HepG2 (cell line): Measurements from ENCODE around the gene CHMP5. TPM values are rescaled to one million over a fixed set of nuclear protein-coding genes. Genes with fewer than 3 reads are reported as not detected.

ENCODE experiments used
- CHCHD3 ChIP-seq: sonication (generic); formaldehyde crosslinking; IDR thresholded peaks from 2 replicates; pipeline ENCODE4 v1.8.0; 2022; ENCODE audit warnings: mild to moderate bottlenecking, missing genetic modification reagents, moderate library complexity
- CSRNP1 ChIP-seq: sonication (generic); formaldehyde crosslinking; IDR thresholded peaks from 2 replicates; pipeline ENCODE4 v1.8.1; 2023; ENCODE audit warnings: mild to moderate bottlenecking, missing genetic modification reagents
- DDIT3 ChIP-seq: sonication (generic); formaldehyde crosslinking; IDR thresholded peaks from 2 replicates; pipeline ENCODE4 v1.4.0; 2020; ENCODE audit warnings: mild to moderate bottlenecking, missing genetic modification reagents
- FOXK1 ChIP-seq: sonication (generic); formaldehyde crosslinking; IDR thresholded peaks from 2 replicates; pipeline ENCODE4 v1.4.0; 2020; ENCODE audit warnings: low read depth, missing genetic modification reagents, borderline replicate concordance
- GLI4 ChIP-seq: sonication (generic); formaldehyde crosslinking; IDR thresholded peaks from 2 replicates; pipeline ENCODE4 v1.5.1; 2020; ENCODE audit warnings: missing genetic modification reagents, mild to moderate bottlenecking, moderate library complexity, borderline replicate concordance
- GMEB2 ChIP-seq: IDR thresholded peaks from 2 replicates; pipeline ENCODE4 v1.6.1; 2016; ENCODE audit warnings: missing biosample characterization, missing genetic modification reagents, low read depth
- HCFC1 ChIP-seq: fragments of 150-350 bp; IDR thresholded peaks from 2 replicates; pipeline ENCODE4 v1.6.1; 2014; ENCODE audit warnings: low read depth, low read length
- IRX3 ChIP-seq: sonication (generic); formaldehyde crosslinking; IDR thresholded peaks from 2 replicates; pipeline ENCODE4 v1.8.1; 2023; ENCODE audit warnings: mild to moderate bottlenecking, low read depth, missing genetic modification reagents, borderline replicate concordance
- KDM3A ChIP-seq: IDR thresholded peaks from 2 replicates; pipeline ENCODE4 v1.6.1; 2018; ENCODE audit warnings: low read depth, missing compliant biosample characterization
- MAZ ChIP-seq, 2 experiments: sonication (generic) in 1 of 2; formaldehyde crosslinking in 1 of 2; IDR thresholded peaks; 2 replicates each; pipeline versions ENCODE4 v1.5.0 to v1.6.1; 2012 to 2020; ENCODE audit warnings: low read depth in 2 of 2, mild to moderate bottlenecking in 2 of 2, borderline replicate concordance in 1 of 2, improper control_type of control experiment in 1 of 2, low read length in 1 of 2, missing genetic modification reagents in 1 of 2, moderate library complexity in 1 of 2
- NCOA2 ChIP-seq: sonication (generic); formaldehyde crosslinking; IDR thresholded peaks from 2 replicates; pipeline ENCODE4 v1.8.0; 2022; ENCODE audit warnings: inconsistent platforms
- NFRKB ChIP-seq: fragments of 450-650 bp; IDR thresholded peaks from 2 replicates; pipeline ENCODE4 v1.6.1; 2017
- NR2F2 ChIP-seq: IDR thresholded peaks from 2 replicates; pipeline ENCODE4 v1.6.1; 2012; ENCODE audit warnings: low read depth, inconsistent platforms, borderline replicate concordance
- POLR2AphosphoS5 ChIP-seq: IDR thresholded peaks from 2 replicates; pipeline ENCODE4 v1.6.1; 2012; ENCODE audit warnings: low read depth, low read length
- TERF1 ChIP-seq: sonication (generic); formaldehyde crosslinking; IDR thresholded peaks from 2 replicates; pipeline ENCODE4 v1.8.0; 2022; ENCODE audit warnings: mild to moderate bottlenecking, missing genetic modification reagents, moderate library complexity
- THAP8 ChIP-seq: sonication (generic); formaldehyde crosslinking; IDR thresholded peaks from 2 replicates; pipeline ENCODE4 v1.5.1; 2020; ENCODE audit warnings: missing genetic modification reagents, mild to moderate bottlenecking, borderline replicate concordance
- ZNF513 ChIP-seq: sonication (generic); formaldehyde crosslinking; conservative IDR thresholded peaks from 2 replicates; pipeline ENCODE4 v1.5.0; 2020; ENCODE audit warnings: missing genetic modification reagents
- ZNF724P ChIP-seq: sonication (generic); formaldehyde crosslinking; IDR thresholded peaks from 2 replicates; pipeline ENCODE4 v1.8.0; 2022; ENCODE audit warnings: missing genetic modification reagents, borderline replicate concordance
- ZUFSP ChIP-seq: sonication (generic); formaldehyde crosslinking; IDR thresholded peaks from 2 replicates; pipeline ENCODE4 v1.9.0; 2021; ENCODE audit warnings: missing genetic modification reagents, mild to moderate bottlenecking, borderline replicate concordance
- polyA plus RNA-seq, 8 experiments: library from polyadenylated mRNA; depleted of rRNA in 3 of 8; stranded (reverse) in 7 of 8; unstranded in 1 of 8; fragments of >200 nt; fragmentation: Illumina TruSeq in 4 of 8; extraction: Trizol in 4 of 8; gene quantifications; 2 replicates each; pipeline versions ENCODE4 v1.2.1 to v1.2.3, GENCODE V29; 2011 to 2016; ENCODE audit warnings: low read depth in 4 of 8, missing spikeins in 1 of 8, mixed read lengths in 1 of 8; ENCODE audit not compliant: insufficient read depth in 1 of 8
- total RNA-seq, 5 experiments: library from RNA; depleted of rRNA; stranded (reverse); fragments of >200 nt; fragmentation: Illumina TruSeq; extraction: Trizol; gene quantifications; 2 replicates each; pipeline ENCODE4 v1.2.3, GENCODE V29; 2016; ENCODE audit warnings: low read depth in 1 of 5

Gene CHMP5
- total and polyA plus RNA-seq, 2 of the 13 experiments (the other 11 are each of a cell fraction or from before 2014, with no cell fraction given), result 46.0 to 57.3 TPM

- TF ChIP-seq CSRNP1 (CRISPR knock-in tag), result no peak
- no peak for TF ChIP-seq MAZ (IDR thresholded peaks at IDR 0.05; ENCODE audit: borderline replicate concordance, low read depth, low read length)
- TF ChIP-seq MAZ (CRISPR knock-in tag; IDR thresholded peaks at IDR 0.05; ENCODE audit: low read depth), result peak; percentile 50; the same call in 1 of the 2 replicates
- TF ChIP-seq KDM3A (CRISPR knock-in tag), result no peak
- TF ChIP-seq ZNF724P (CRISPR knock-in tag), result no peak
- no peak for TF ChIP-seq CHCHD3 (CRISPR knock-in tag)
- TF ChIP-seq GLI4, result no peak
- TF ChIP-seq FOXK1 (CRISPR knock-in tag), result 0 out of 2 replicates have a peak, but pooled peaks have one; percentile 40
- TF ChIP-seq DDIT3 (CRISPR knock-in tag), result no peak
- TF ChIP-seq ZNF513 (CRISPR knock-in tag), result no peak
- TF ChIP-seq THAP8 (CRISPR knock-in tag), result no peak
- TF ChIP-seq TERF1 (CRISPR knock-in tag), result no peak
- TF ChIP-seq IRX3 (CRISPR knock-in tag), result no peak
- TF ChIP-seq NR2F2, result no peak
- TF ChIP-seq HCFC1, result peak; percentile 49; the same call in 1 of the 2 replicates
- TF ChIP-seq NFRKB, result no peak
- peak; percentile 82 for TF ChIP-seq POLR2AphosphoS5
- TF ChIP-seq NCOA2 (CRISPR knock-in tag), result peak; percentile 19; the same call in 1 of the 2 replicates
- TF ChIP-seq GMEB2 (CRISPR knock-in tag), result no peak
- no peak for TF ChIP-seq ZUFSP (CRISPR knock-in tag)
Measured at GRCh38 chr9:33264473-33265177, at the start of gene CHMP5, which contains the start of gene BAG1 (continued).
